G401.6 (cell line): ENCODE measurements around the gene CERKL.

Source experiments
- FAIRE-seq: peaks from 2 replicates; lab custom pipeline; 2012; peaks lifted over from hg19 to GRCh38; lab: Jason Lieb, UNC

The CERKL gene

GRCh38 chr2:181678861-181679543 lies 22.1 kb upstream of the CERKL start:
- no peak for FAIRE-seq

- FAIRE-seq = no peak
These were observed 21.1 kb upstream of the CERKL start for GRCh38 chr2:181677912-181678586.

GRCh38 chr2:181675254-181675653 lies 18.3 kb upstream of the CERKL start:
- FAIRE-seq = no peak

GRCh38 chr2:181674461-181674860 lies 17.6 kb upstream of the CERKL start:
- no peak for FAIRE-seq

- no peak for FAIRE-seq
These were observed 16.3 kb upstream of the CERKL start for GRCh38 chr2:181673173-181673572.

GRCh38 chr2:181672255-181673008 lies 15.5 kb upstream of the CERKL start:
- no peak for FAIRE-seq

- no peak for FAIRE-seq
These were observed 13.7 kb upstream of the CERKL start for GRCh38 chr2:181670632-181671031.

GRCh38 chr2:181667234-181667633 lies 10.3 kb upstream of the CERKL start:
- FAIRE-seq = no peak

GRCh38 chr2:181662287-181662686 lies 5.4 kb upstream of the CERKL start:
- no peak for FAIRE-seq

GRCh38 chr2:181660181-181660580 lies 3.3 kb upstream of the CERKL start:
- FAIRE-seq = no peak

GRCh38 chr2:181658444-181658843 lies 1.5 kb upstream of the CERKL start:
- FAIRE-seq = no peak

- no peak for FAIRE-seq
These were observed 474 bp upstream of the CERKL start for GRCh38 chr2:181657379-181657778.

GRCh38 chr2:181655519-181655918 lies 1.4 kb downstream of the CERKL start:
- FAIRE-seq = no peak

- FAIRE-seq = no peak
These were observed 7.4 kb downstream of the CERKL start for GRCh38 chr2:181649436-181649979.

GRCh38 chr2:181648478-181649155 lies 8.3 kb downstream of the CERKL start:
- no peak for FAIRE-seq

- no peak for FAIRE-seq
These were observed 10.4 kb downstream of the CERKL start for GRCh38 chr2:181646415-181646987.

GRCh38 chr2:181643151-181643550 lies 13.8 kb downstream of the CERKL start:
- no peak for FAIRE-seq

- FAIRE-seq = no peak
These were observed 14.8 kb downstream of the CERKL start for GRCh38 chr2:181642086-181642485.

- FAIRE-seq = no peak
These were observed 17.2 kb downstream of the CERKL start for GRCh38 chr2:181639686-181640085.

- FAIRE-seq = no peak
These were observed 24.0 kb downstream of the CERKL start for GRCh38 chr2:181632733-181633401.
